GM12872 (cell line): ENCODE results near the gene KLRF2.

Experiments
- TF ChIP-seq, protein P1 (sequence below): IDR thresholded peaks from 3 replicates; pipeline ENCODE4 v1.5.1; 2011; ENCODE audit warnings: low read depth, mild to moderate bottlenecking, low read length, moderate library complexity; ENCODE audit not compliant: insufficient read depth

The KLRF2 gene, protein sequence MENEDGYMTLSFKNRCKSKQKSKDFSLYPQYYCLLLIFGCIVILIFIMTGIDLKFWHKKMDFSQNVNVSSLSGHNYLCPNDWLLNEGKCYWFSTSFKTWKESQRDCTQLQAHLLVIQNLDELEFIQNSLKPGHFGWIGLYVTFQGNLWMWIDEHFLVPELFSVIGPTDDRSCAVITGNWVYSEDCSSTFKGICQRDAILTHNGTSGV

DNA sequence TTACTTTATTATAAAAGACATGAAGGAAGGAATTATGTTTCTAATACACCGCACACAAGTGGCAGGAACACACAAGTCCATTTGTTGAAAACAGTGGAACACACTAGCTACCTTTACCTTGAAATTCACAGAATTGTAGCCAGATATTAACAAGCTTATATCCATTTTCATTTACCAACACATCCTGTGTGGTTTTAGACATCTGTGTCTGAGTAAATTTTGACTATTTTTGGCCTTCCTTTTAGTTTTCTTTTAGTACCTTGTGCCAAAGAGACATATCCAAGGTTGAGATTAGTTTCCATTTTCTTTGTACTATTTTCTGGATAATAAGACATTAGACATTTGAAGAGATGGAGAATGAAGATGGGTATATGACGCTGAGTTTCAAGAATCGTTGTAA lies at the start of gene KLRF2:
Gene KLRF2, plus strand, starts transcription at position 244 of the 400 bp plus-strand sequence. Its CDS starts 107 bp downstream, at position 351.
- TF ChIP-seq, protein P1, sequence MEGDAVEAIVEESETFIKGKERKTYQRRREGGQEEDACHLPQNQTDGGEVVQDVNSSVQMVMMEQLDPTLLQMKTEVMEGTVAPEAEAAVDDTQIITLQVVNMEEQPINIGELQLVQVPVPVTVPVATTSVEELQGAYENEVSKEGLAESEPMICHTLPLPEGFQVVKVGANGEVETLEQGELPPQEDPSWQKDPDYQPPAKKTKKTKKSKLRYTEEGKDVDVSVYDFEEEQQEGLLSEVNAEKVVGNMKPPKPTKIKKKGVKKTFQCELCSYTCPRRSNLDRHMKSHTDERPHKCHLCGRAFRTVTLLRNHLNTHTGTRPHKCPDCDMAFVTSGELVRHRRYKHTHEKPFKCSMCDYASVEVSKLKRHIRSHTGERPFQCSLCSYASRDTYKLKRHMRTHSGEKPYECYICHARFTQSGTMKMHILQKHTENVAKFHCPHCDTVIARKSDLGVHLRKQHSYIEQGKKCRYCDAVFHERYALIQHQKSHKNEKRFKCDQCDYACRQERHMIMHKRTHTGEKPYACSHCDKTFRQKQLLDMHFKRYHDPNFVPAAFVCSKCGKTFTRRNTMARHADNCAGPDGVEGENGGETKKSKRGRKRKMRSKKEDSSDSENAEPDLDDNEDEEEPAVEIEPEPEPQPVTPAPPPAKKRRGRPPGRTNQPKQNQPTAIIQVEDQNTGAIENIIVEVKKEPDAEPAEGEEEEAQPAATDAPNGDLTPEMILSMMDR = no peak

DNA sequence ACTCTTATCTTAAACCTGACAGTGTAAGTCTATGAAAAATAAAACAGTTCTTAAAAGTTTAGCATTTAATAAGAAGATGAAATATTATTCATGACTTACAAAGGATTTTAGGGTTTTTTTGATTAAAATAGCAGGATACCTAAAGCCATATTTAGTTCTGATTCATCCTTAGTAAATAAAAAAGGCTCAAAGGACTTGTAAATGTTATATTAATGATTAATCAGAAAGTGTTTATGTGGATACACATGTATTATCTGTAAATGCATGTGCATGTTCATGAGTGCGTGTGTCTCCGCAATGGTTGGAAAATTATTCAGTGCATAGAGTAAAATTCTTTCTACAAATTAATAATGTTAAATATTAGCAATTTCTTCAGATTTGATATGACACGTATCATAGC lies 49.6 kb upstream of the KLRF2 start:
- TF ChIP-seq, protein P1 = no peak

DNA sequence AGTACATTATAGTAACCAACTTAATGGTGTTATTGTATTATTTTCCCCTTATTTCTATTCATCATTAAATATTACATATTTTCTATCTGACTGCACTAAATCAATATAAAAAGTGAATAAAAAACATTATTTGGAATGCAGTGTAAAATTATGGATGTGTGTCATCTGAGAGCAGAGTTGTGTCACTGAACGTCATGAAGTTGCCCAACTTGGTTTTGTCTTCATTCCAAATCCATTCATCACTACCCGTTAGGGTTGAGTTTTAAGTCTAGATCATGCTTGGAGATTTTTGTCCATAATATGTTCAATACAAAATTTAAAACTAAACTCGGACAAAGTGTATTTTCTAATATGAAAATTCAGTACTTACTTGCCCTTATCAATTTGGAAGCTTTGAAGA lies 37.9 kb upstream of the KLRF2 start:
- TF ChIP-seq, protein P1 = no peak

DNA sequence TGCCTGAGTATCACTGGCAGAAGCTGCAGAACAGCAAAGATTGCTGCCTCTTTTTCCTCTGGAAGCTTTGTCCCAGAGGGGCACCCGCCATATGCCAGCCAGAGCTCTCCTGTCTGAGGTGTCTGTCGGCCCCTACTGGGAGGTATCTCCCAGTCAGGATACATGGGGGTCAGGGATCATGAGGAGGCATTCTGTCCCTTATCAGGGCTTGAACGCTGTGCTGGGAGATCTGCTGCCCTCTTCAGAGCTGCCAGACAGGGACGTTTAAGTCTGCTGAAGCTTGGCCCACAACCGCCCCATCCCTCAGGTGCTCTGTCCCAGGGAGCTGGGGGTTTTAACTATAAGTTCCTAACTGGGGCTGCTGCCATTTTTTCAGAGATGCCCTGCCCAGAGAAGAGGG lies 32.4 kb upstream of the KLRF2 start:
- TF ChIP-seq, protein P1 = no peak

DNA sequence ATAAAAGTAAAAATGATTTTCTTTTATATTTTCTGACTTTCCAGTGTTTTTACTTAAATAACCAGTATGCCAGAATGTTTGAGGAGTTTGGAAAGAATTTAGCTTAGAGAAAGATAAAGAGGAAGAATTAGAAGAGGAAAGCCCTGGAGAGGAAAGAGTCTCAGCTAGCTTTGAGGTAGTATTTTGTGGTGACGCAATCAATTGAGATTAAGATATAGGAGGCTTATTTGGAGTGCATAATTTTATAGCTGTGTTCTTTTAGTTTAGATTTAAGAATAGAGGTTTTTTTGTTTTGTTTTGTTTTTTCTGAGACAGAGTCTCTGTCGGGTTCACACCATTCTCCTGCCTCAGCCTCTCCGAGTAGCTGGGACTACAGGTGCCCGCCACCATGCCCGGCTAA lies 30.2 kb upstream of the KLRF2 start:
- TF ChIP-seq, protein P1 = no peak

GRCh38 chr12:9851927-9852326 lies 29.4 kb upstream of the KLRF2 start:
- TF ChIP-seq, protein P1 = no peak

DNA sequence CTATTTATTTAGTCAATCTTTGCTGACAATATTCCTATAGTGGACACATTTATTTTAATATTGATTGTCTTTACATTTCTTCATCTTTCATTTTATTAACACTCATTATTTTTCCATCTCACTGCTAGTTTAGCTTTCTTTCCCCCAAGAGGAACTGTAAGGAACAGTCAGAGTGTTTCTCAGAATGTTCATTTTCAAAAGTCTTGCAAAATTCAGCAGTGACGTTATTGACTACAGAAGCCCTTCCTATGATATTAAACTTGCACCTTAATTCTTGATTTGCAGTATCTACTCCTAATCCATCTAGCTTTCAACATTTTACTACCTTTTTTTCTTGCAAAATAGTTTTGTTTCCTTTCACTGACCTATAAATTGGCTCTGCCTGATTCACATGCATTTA lies 25.1 kb upstream of the KLRF2 start:
- TF ChIP-seq, protein P1 = no peak
